Measurements from ENCODE around the gene HABP4.
"Not testable (repeated sequence)": the region's sequence is repeated elsewhere in the genome, so short reads cannot be mapped to it uniquely, and the experiment has no call there.

HABP4 gene

GRCh38 chr9:96499257-96499656 is 49.3 kb downstream of the HABP4 start:
- no peak for DNase-seq (ENCODE audit: low spot score)

- no peak for DNase-seq (ENCODE audit: low spot score)
Observed at GRCh38 chr9:96500696-96501632, 51.0 kb downstream of the HABP4 start.

- DNase-seq (ENCODE audit: low spot score): no peak
Observed at GRCh38 chr9:96501633-96502538, 51.9 kb downstream of the HABP4 start.

DNA sequence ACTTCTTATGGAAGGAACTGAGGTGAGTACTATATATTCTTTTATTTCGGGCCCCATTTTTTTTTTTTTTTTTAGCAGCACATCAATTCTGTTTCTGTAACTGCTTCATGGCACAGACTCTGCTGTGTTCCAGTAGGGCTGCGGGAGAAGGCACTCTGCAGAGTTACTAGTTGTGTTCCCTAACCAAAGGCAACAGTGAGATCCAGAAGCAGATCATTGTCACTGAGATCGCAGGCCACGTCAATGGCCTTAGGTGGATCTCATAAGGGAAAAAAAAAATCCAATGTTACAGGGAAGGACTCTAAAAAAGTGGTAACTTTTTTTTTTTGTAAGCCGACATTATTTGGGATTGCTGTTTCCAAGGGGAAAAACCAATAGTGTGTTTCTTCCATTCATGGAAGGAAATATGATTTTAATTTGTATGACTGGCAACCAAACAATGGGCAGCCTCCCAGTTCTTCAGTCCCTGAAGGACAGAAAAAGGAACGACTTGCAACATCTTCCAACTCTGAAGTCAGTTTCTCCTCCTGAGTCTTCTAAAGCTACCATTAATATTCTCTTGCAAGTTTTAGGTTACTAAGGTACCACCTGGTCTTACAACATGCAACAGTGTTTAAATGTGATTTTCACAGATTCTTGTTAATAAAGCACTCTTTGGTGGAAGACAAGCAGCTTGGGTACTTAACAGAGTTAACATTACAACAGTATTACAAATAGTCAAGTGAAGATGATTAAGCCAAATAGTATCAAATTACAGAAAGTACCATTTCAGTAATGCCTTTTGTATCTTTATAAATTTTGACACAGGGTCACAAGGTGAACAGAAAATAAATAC is 52.8 kb downstream of the HABP4 start:
- DNase-seq (ENCODE audit: low spot score): no peak

- DNase-seq (ENCODE audit: low spot score): not testable (repeated sequence)
Observed at GRCh38 chr9:96503374-96503748, 53.4 kb downstream of the HABP4 start.

- DNase-seq (ENCODE audit: low spot score): no peak
Observed at GRCh38 chr9:96503918-96504317, 53.9 kb downstream of the HABP4 start.

- DNase-seq (ENCODE audit: low spot score): no peak
Observed at GRCh38 chr9:96505316-96505991, 55.5 kb downstream of the HABP4 start.

DNA sequence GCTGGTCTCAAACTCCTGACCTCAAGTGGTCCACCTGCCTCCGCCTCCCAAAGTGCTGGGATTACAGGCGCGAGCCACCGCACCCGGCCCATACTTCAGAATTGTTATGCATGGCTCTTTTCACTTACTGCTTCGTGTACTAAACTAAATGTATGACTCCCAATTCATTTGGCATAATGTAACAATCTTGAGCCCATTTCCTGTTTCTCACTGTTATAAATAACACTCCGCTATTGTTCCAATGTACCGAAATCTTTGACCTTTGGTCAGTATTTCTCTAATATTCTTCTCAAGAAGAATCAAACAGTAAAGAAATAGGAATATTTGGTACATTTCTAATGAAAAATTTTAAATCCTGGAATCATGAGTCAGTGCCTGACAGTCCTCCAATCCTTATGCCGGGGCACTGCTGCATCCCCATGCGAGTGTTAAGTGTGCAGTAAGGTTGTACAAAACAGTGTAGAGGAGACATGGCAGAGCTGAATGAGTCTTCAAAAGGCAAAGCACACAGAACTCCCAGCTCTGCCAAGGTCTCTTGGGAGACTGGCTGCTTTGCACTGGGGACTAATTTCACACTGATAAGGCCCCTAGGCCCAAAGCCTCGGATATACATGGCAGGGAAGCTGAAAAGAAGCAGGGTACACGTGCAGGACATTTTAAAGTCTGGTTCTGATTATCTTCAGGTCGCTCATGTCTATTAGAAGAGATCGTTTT is 58.4 kb downstream of the HABP4 start:
- DNase-seq (ENCODE audit: low spot score): no peak

GRCh38 chr9:96509026-96509425 is 59.1 kb downstream of the HABP4 start:
- DNase-seq (ENCODE audit: low spot score): no peak

- DNase-seq (ENCODE audit: low spot score): no peak
Observed at GRCh38 chr9:96509848-96510247, 59.9 kb downstream of the HABP4 start.

DNA sequence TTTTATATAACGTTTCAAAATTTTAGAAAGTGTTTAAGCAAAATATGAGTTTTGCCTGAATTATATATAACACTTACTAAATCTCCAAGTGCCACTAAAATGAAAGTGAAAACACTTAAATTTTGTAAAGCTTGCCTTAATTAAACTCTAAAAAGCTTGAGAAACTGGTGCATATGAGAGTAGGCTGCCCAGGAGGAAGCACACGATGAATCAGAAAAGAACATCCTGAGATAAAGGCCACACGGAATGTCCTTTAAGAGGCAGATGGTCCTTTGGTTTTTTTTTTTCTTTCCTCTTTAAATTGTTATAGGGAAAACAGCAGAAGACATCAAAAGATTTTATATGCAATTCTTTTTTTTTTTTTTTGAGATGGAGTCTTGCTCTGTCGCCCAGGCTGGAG is 60.3 kb downstream of the HABP4 start:
- DNase-seq (ENCODE audit: low spot score): no peak

GRCh38 chr9:96512240-96512639 is 62.3 kb downstream of the HABP4 start:
- DNase-seq (ENCODE audit: low spot score): no peak

GRCh38 chr9:96513622-96514021 is 63.7 kb downstream of the HABP4 start:
- no peak for DNase-seq (ENCODE audit: low spot score)

DNA sequence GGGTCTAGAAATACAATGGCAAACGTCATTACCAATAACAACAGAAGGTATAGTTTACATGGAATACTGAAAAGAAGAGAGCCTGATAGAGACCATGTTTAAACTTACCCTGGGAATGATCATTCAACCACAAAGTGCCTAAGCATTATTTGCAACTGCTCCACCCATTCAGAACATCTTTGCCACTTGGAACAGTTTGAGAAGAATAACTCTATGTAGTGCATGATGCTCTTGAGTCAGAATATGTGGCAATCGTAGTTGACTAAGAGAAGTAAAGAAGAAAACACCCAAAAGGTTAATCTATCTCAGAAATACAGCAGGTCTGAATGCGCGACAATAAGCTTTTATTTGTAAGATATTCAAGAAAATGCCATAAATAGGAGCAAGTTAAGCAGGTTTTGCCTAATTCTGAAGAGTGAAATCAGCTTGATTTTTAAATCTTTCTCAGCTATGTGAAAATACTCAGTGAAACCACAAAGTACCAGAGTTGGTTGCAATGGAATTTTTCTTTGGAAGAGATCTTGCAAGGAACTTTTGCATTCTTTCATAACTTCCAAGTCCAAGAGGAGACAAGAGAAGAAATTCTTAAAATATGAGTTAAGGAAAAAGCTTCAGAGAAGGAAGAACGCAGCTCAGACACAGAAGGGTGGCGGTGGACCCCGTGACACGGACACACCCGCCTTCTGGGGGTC is 64.3 kb downstream of the HABP4 start:
- DNase-seq (ENCODE audit: low spot score): no peak

DNA sequence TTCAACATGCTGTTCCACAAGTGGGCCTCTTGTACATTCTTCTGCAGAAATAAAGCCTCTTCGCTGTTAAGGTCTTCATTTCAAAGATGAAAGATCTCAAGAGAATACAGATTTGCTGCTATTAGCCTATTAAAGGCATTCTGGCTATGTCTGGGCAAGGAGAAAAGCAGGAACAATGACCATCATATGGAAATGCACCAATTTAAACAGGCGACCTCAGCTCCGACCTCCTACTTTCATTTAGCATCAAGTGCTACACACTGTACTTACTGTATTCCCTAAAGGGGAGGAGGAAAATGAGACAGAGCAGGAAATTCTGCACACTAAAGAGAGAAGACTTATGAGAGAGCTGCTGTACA is 64.8 kb downstream of the HABP4 start:
- no peak for DNase-seq (ENCODE audit: low spot score)

- no peak for DNase-seq (ENCODE audit: low spot score)
Observed at GRCh38 chr9:96515621-96516470, 65.9 kb downstream of the HABP4 start.

DNA sequence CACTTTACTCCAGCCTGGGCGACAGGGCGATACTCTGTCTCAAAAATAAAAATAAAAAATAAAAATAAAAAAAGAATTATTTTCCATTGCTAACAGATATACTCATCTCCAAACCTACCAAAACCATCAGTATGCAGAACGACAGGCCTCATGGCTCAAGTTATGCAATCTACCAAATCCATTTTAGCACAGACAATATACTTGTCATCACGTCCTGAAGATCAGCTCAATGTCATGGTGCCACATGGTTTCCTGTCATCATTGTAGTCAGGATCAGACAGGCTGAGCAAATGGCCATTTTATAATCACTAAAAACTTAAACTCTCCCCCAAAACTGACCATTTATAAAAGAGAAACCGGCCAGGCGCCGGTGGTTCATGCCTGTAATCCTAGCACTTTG is 69.1 kb downstream of the HABP4 start:
- no peak for DNase-seq (ENCODE audit: low spot score)

GRCh38 chr9:96519787-96520186 is 69.8 kb downstream of the HABP4 start:
- DNase-seq (ENCODE audit: low spot score): no peak

GRCh38 chr9:96522366-96522765 is 72.4 kb downstream of the HABP4 start:
- no peak for DNase-seq (ENCODE audit: low spot score)

Measured in ecto neural progenitor cell (in vitro differentiated cells).